HepG2 (cell line): Measurements from ENCODE around the gene PYGB. TPM values are rescaled to one million over a fixed set of nuclear protein-coding genes. Genes with fewer than 3 reads are reported as not detected.

Source experiments
- CC2D1A ChIP-seq: sonication (generic); formaldehyde crosslinking; IDR thresholded peaks from 2 replicates; pipeline ENCODE4 v1.8.1; 2023; ENCODE audit warnings: mild to moderate bottlenecking, missing genetic modification reagents
- GABPB1 ChIP-seq: IDR thresholded peaks from 2 replicates; pipeline ENCODE4 v1.6.1; 2016; ENCODE audit warnings: mild to moderate bottlenecking, missing genetic modification reagents, moderate library complexity, missing compliant biosample characterization
- GFI1 ChIP-seq: sonication (generic); formaldehyde crosslinking; IDR thresholded peaks from 2 replicates; pipeline ENCODE4 v1.5.0; 2020; ENCODE audit warnings: missing genetic modification reagents, mild to moderate bottlenecking, borderline replicate concordance
- GTF2F1 ChIP-seq: fragments of 150-350 bp; IDR thresholded peaks from 2 replicates; pipeline ENCODE4 v1.6.1; 2014; ENCODE audit warnings: low read length
- KLF13 ChIP-seq: sonication (generic); formaldehyde crosslinking; IDR thresholded peaks from 2 replicates; pipeline ENCODE4 v1.4.0; 2020; ENCODE audit warnings: mild to moderate bottlenecking, missing genetic modification reagents
- NFKB2 ChIP-seq: sonication (generic); formaldehyde crosslinking; IDR thresholded peaks from 2 replicates; pipeline ENCODE4 v1.4.0; 2020; ENCODE audit warnings: missing genetic modification reagents, borderline replicate concordance
- SP2 ChIP-seq: sonication (generic); formaldehyde crosslinking; IDR thresholded peaks from 2 replicates; pipeline ENCODE4 v1.5.1; 2020; ENCODE audit warnings: mild to moderate bottlenecking, missing genetic modification reagents
- TSC22D2 ChIP-seq: sonication (generic); formaldehyde crosslinking; IDR thresholded peaks from 2 replicates; pipeline ENCODE4 v1.5.1; 2020; ENCODE audit warnings: missing genetic modification reagents, mild to moderate bottlenecking, borderline replicate concordance
- YY1 ChIP-seq: IDR thresholded peaks from 2 replicates; pipeline ENCODE4 v1.6.1; 2011; ENCODE audit warnings: low read length, low read depth, moderate library complexity, mild to moderate bottlenecking; ENCODE audit not compliant: insufficient read depth, insufficient replicate concordance
- ZBTB3 ChIP-seq: sonication (generic); formaldehyde crosslinking; IDR thresholded peaks from 2 replicates; pipeline ENCODE4 v1.4.0; 2020; ENCODE audit warnings: low read depth, mild to moderate bottlenecking, moderate library complexity, missing genetic modification reagents, borderline replicate concordance
- ZEB1 ChIP-seq: IDR thresholded peaks from 2 replicates; pipeline ENCODE4 v1.6.1; 2012; ENCODE audit warnings: mild to moderate bottlenecking, low read depth, inconsistent platforms; ENCODE audit not compliant: insufficient replicate concordance
- ZNF546 ChIP-seq: sonication (generic); formaldehyde crosslinking; conservative IDR thresholded peaks from 2 replicates; pipeline ENCODE4 v1.8.1; 2023; ENCODE audit warnings: mild to moderate bottlenecking, missing genetic modification reagents
- ZNF572 ChIP-seq: sonication (generic); formaldehyde crosslinking; IDR thresholded peaks from 2 replicates; pipeline ENCODE4 v1.5.1; 2020; ENCODE audit warnings: mild to moderate bottlenecking, missing genetic modification reagents
- polyA plus RNA-seq, 8 experiments: library from polyadenylated mRNA; depleted of rRNA in 3 of 8; stranded (reverse) in 7 of 8; unstranded in 1 of 8; fragments of >200 nt; fragmentation: Illumina TruSeq in 4 of 8; extraction: Trizol in 4 of 8; gene quantifications; 2 replicates each; pipeline versions ENCODE4 v1.2.1 to v1.2.3, GENCODE V29; 2011 to 2016; ENCODE audit warnings: low read depth in 4 of 8, missing spikeins in 1 of 8, mixed read lengths in 1 of 8; ENCODE audit not compliant: insufficient read depth in 1 of 8
- total RNA-seq, 5 experiments: library from RNA; depleted of rRNA; stranded (reverse); fragments of >200 nt; fragmentation: Illumina TruSeq; extraction: Trizol; gene quantifications; 2 replicates each; pipeline ENCODE4 v1.2.3, GENCODE V29; 2016; ENCODE audit warnings: low read depth in 1 of 5
- TF ChIP-seq, protein P1 (sequence below): sonication (generic); formaldehyde crosslinking; IDR thresholded peaks from 2 replicates; pipeline ENCODE4 v1.8.1; 2023; ENCODE audit warnings: mild to moderate bottlenecking, missing genetic modification reagents
- TF ChIP-seq, protein P2 (sequence below): sonication (generic); formaldehyde crosslinking; IDR thresholded peaks from 2 replicates; pipeline ENCODE4 v1.5.1; 2020; ENCODE audit warnings: mild to moderate bottlenecking, missing genetic modification reagents, moderate library complexity
- TF ChIP-seq, protein P3 (sequence below): sonication (generic); formaldehyde crosslinking; IDR thresholded peaks from 2 replicates; pipeline ENCODE4 v1.9.0; 2021; ENCODE audit warnings: missing genetic modification reagents, mild to moderate bottlenecking, borderline replicate concordance
- TF ChIP-seq, protein P4 (sequence below), 2 experiments: sonication (generic) in 1 of 2; formaldehyde crosslinking in 1 of 2; IDR thresholded peaks; 2 replicates each; pipeline versions ENCODE4 v1.4.0 to v1.6.1; 2016 to 2020; ENCODE audit warnings: borderline replicate concordance in 1 of 2, low read depth in 1 of 2, mild to moderate bottlenecking in 1 of 2, missing genetic modification reagents in 1 of 2
- TF ChIP-seq, protein P5 (sequence below): sonication (generic); formaldehyde crosslinking; IDR thresholded peaks from 2 replicates; pipeline ENCODE4 v1.4.0; 2020; ENCODE audit warnings: missing genetic modification reagents

Gene PYGB
- total and polyA plus RNA-seq, 2 of the 13 experiments (the other 11 are each of a cell fraction or from before 2014, with no cell fraction given), result 24.2 to 86.3 TPM

DNA sequence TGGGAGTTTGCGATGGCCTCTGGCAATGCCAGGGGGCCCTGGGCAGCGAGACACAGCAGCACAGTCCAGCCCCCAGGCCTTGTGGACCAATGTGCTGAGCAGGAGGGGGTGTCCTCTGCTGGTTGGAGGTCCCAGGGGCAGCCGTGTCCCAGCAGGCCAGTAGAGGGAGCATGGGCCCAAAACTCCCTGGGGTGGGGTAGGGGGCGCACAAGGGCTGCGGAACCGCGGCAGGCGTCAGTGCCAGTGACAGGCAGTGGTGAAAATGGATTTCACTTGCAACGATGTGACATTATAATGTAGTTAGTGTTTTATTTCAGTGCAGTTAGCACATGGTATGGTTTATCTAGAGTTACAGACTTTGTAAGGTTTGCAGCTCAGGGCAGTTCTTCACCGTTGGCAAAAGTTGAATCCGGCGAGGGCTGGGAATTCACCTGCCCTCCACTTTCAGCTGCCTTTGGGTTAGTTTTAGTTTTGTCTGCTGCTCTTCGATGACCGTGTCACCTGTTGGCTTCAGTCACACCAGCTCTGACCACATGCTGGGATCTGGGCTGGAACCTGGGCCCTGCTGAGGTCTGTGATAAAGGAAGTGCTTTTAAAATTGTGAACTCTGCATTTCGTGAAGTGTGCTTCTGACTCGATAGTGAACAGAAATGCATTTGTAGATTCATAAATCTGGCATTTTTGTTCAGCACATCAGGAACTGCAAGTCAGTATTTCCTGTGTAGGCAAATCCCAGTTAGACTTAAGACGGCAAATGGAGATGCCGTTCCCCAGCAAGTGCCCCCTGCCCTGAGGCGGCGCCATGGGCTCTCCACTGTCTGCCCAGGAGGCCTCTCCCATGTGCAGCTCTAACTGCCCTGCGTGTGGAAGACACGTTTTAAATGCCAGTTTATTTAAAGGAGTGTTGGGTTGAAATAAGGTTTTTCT, 46.8 kb downstream of the PYGB start (continued):
- TF ChIP-seq ZBTB3 (CRISPR knock-in tag) (no peak), CC2D1A (CRISPR knock-in tag) (no peak), GTF2F1 (no peak), NFKB2 (CRISPR knock-in tag) (peak; percentile 87; the same call in 1 of the 2 replicates), KLF13 (CRISPR knock-in tag) (no peak), GABPB1 (CRISPR knock-in tag) (peak; percentile 63), GFI1 (CRISPR knock-in tag) (peak; percentile 47; the same call in 1 of the 2 replicates), SP2 (CRISPR knock-in tag) (no peak), ZEB1 (no peak), TSC22D2 (CRISPR knock-in tag) (peak; percentile 97), ZNF572 (CRISPR knock-in tag) (0 out of 2 replicates have a peak, but pooled peaks have one; percentile 68), YY1 (peak; percentile 70), ZNF546 (CRISPR knock-in tag) (no peak)
- TF ChIP-seq, protein P1, sequence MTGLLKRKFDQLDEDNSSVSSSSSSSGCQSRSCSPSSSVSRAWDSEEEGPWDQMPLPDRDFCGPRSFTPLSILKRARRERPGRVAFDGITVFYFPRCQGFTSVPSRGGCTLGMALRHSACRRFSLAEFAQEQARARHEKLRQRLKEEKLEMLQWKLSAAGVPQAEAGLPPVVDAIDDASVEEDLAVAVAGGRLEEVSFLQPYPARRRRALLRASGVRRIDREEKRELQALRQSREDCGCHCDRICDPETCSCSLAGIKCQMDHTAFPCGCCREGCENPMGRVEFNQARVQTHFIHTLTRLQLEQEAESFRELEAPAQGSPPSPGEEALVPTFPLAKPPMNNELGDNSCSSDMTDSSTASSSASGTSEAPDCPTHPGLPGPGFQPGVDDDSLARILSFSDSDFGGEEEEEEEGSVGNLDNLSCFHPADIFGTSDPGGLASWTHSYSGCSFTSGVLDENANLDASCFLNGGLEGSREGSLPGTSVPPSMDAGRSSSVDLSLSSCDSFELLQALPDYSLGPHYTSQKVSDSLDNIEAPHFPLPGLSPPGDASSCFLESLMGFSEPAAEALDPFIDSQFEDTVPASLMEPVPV (CRISPR knock-in tag), result no peak
- TF ChIP-seq, protein P2, sequence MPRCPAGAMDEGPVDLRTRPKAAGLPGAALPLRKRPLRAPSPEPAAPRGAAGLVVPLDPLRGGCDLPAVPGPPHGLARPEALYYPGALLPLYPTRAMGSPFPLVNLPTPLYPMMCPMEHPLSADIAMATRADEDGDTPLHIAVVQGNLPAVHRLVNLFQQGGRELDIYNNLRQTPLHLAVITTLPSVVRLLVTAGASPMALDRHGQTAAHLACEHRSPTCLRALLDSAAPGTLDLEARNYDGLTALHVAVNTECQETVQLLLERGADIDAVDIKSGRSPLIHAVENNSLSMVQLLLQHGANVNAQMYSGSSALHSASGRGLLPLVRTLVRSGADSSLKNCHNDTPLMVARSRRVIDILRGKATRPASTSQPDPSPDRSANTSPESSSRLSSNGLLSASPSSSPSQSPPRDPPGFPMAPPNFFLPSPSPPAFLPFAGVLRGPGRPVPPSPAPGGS (CRISPR knock-in tag), result peak; percentile 66; the same call in 1 of the 2 replicates
- TF ChIP-seq, protein P3, sequence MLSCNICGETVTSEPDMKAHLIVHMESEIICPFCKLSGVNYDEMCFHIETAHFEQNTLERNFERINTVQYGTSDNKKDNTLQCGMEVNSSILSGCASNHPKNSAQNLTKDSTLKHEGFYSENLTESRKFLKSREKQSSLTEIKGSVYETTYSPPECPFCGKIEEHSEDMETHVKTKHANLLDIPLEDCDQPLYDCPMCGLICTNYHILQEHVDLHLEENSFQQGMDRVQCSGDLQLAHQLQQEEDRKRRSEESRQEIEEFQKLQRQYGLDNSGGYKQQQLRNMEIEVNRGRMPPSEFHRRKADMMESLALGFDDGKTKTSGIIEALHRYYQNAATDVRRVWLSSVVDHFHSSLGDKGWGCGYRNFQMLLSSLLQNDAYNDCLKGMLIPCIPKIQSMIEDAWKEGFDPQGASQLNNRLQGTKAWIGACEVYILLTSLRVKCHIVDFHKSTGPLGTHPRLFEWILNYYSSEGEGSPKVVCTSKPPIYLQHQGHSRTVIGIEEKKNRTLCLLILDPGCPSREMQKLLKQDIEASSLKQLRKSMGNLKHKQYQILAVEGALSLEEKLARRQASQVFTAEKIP, result no peak
- TF ChIP-seq, protein P4, sequence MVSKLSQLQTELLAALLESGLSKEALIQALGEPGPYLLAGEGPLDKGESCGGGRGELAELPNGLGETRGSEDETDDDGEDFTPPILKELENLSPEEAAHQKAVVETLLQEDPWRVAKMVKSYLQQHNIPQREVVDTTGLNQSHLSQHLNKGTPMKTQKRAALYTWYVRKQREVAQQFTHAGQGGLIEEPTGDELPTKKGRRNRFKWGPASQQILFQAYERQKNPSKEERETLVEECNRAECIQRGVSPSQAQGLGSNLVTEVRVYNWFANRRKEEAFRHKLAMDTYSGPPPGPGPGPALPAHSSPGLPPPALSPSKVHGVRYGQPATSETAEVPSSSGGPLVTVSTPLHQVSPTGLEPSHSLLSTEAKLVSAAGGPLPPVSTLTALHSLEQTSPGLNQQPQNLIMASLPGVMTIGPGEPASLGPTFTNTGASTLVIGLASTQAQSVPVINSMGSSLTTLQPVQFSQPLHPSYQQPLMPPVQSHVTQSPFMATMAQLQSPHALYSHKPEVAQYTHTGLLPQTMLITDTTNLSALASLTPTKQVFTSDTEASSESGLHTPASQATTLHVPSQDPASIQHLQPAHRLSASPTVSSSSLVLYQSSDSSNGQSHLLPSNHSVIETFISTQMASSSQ (IDR thresholded peaks at IDR 0.05; ENCODE audit: low read depth), result no peak
- TF ChIP-seq, protein P4 (CRISPR knock-in tag; IDR thresholded peaks at IDR 0.05; ENCODE audit: borderline replicate concordance), result peak; percentile 29; the same call in 1 of the 2 replicates
- TF ChIP-seq, protein P5, sequence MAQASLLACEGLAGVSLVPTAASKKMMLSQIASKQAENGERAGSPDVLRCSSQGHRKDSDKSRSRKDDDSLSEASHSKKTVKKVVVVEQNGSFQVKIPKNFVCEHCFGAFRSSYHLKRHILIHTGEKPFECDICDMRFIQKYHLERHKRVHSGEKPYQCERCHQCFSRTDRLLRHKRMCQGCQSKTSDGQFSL, result peak; percentile 100
